Hematopoietic multipotent progenitor cell treated with erythropoietin and hydrocortisone succinate and interleukin-3 and kit ligand, for 17 days (in vitro differentiated cells): Measurements from ENCODE around the gene BDNF.
"Not testable (repeated sequence)": the region's sequence is repeated elsewhere in the genome, so short reads cannot be mapped to it uniquely, and the experiment has no call there.

Experiments used
- DNase-seq: peaks from one replicate; pipeline ENCODE4 v3.0.0-alpha.2; 2015; ENCODE audit warnings: low spot score

BDNF gene

DNA sequence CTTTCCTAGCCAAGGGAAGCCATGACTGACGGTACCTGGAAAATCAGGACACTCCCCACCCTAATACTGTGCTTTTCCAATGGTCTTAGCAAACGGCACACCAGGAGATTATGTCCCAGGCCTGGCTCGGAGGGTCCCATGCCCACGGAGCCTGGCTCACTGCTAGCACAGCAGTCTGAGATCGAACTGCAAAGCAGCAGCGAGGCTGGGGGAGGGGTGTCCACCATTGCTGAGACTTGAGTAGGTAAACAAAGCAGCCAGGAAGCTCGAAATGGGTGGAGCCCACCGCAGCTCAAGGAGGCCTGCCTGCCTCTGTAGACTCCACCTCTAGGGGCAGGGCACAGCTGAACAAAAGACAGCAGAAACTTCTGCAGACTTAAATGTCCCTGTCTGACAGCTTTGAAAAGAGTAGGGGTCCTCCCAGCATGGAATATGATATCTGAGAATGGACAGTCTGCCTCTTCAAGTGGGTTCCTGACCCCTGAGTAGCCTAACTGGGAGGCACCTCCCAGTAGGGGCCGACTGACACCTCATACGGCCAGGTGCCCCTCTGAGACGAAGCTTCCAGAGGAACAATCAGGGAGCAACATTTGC, 34.6 kb downstream of the BDNF start:
- not testable (repeated sequence) for DNase-seq

DNA sequence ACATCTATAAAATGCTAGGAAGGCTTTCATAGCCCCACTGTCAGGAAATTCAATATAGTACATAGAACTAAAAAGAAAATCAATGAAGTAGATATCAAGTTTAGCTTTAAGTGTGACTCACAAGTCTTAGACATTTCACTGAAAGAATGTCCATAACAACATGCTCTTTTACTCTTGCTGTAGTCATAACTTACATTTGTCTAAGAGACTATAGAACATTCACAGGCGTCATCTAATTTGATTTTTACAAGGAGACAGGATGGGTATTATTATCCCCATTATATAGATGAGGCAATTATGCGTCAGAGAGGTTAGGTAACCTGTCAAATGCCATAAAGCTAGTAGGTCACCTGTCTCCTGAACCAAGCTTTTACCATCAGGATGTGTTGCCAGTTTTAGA, 36.9 kb downstream of the BDNF start:
- DNase-seq, result no peak

DNA sequence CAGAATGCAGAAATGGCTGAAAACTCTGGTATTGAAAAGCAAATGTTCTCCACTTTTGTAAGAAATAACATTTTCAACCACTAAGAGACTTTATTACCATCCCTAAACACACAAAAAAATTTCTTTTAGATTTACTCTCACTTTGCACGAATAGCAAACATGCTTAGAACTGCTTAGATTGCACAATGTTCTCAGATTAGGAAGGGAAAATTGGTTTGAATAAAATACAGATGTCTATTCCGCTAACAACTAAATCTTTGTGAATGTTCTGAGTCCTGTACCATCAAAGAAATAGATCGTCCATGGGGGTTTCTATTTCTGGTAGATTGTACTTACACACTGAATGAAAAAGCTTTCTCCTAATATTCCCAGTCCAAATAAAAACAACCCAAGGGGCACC, 40.1 kb downstream of the BDNF start:
- no peak for DNase-seq

DNA sequence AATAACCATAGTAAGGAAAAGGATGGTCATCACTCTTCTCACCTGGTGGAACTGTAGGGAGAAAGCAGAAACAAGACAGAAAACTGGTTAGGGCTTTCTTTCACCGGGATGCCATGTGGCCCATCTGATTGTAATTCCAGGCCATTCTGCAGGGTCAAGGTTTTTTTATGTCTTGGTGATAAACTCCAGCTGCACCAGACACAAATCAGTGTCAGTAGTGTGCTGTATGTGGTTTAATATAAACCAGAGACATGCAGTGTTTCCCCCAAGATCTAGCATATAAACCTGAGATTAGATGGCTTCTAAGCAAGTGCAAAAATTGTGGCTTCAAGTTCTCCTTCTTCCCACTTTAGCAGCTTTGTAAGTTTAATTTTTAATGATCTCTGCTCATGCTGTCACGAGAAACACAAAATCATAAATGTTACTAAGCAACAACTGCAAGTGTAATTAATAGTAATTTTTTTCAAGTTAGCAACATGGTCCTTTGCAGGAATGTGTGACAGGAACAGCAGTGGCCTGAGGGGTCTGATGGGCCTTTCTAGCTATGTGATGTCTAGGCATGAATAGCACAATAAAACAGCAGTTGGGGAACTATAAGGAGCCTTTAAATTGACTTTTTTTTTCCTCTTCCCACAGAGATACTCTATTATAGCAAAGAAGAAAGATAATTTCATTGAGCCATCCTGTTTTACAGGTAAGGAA, 41.6 kb downstream of the BDNF start:
- no peak for DNase-seq

DNA sequence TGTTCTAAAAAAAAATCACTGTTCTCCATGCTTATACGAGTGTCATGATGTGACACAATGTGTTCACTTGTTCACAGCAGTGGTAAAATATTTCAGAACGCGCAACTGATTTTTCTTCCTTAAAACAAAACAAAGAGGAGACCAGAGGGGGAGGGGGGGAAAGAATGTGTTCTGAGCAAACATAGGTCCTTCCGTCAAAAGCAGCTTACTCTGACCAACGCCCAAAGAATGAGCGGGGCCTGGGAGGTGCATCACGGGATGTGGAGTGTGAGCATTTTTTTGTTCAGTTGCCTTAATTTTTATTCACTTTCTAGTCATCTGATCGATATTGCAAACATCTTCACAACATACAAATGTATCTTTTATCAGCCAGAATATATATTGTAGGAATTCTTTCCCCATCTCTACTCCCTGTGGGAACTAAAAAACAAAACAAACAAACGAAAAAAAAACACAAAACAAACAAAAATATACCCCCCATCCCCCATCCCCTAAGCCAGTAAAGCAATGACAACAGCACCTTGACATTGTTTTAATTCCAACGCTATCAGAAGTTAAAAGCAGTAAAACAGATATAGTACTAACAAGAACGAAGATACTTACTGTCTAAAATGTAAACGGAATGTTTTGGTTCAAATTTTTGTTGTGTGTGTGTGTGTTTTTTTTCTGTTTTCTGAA, 43.3 kb downstream of the BDNF start:
- no peak for DNase-seq

DNA sequence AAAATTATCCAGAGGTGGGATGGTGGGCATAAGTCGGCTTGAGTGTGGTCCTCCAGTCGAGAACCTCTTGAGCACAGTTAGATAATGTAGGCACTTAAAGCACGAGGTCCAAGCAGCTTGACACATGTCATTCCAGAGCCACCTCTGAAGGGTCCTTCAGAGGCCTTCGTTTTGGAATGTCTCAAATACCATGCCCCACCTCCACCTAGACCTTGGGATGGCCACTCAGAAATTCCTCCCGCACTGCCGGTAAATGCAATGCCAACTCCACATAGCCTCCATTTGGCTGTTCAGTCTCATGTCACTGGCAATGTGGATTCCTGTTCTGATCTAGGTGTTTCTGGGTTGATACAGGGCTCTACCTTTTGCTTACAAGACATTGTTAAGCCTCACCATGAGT, 43.9 kb downstream of the BDNF start:
- DNase-seq, result no peak

DNA sequence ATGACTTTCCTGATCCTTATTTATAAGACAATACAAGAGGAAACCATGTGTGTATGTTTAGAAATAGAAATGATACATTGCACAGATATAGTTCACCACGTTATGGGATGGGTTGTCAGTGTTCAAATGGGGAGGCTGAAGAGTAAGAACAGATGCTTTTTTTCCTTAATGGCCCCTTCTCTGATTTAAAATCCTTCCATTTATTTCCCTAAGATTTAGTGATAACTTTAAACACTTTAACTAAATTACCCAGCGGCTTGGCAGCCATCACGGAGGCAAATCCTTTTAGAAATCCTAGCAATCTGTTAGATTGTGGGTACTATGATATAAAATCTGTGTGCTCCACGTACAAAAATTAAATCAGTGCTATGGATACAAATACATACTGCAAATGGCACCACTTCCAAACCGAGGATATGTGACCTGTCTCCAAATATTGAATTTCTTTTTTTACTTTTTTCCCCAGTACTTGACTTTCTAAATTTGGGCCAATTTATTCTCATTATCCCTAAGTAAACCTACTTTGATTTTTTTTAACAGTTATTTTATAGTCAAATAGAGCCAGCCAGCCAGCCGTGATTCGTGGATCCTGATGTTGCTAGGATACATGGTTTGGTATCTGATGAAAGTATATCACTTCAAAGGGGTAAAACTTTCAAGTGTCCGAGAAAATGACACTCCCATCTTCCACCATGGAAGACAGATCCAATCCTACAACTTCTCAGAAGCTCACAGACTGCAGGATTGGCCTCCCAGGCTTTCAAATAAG, 46.1 kb downstream of the BDNF start:
- DNase-seq, result no peak

DNA sequence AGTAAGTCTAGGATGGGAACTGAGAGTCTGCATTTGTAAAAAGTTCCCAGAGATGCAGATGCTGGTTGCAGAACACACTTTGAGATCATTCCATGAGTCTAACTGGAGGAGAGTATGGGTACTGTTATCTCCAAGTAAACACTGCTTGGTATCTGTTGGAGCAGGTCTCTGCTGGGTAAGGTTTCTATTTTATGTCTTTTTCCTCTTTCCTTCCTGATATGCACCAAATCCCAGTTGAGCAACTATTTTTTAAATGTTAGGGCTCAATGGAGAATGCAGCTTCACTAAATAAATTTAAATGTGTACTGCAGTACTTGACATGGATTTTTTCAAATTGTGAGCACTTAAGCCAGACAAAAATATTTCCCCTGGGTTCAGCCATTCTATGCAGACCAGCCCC, 48.5 kb downstream of the BDNF start:
- DNase-seq, result no peak

DNA sequence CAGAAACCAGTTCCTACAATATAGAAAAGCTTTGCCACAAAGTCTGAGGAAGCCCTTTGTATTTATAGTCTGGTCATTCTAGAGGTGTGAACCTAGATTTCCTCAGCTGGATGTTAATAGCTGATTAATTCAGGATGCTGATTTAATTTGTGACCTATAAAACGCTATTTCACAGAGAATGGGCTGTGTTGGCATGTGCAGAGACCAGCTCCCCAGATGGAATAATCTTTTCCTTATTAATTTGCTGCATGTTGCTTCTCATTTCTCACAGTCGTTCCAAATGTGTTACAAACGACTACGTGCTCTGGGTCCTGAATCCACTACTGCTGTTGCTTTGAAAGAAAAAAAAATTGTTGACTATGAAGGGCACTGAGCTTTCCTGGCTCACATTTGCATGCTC, 49.3 kb downstream of the BDNF start:
- no peak for DNase-seq

DNA sequence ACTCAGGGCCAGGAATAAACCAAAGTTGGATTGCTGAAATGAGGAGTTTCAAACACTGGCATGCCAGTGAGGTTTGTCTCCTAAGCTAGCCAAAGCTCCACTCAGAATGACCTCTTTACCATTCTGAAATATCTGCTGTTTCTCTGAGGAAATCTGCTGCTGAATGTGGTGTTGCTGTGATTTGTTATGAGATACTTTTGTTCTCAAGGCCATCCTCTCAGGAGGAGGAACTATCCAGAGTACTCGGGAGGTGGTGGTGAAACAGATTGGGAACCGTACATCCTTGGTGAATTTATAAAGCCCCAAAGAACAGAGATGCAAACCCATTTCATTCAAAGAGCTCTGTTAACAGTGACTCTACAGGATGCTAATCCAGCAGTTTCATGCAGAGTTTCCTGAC, 50.5 kb downstream of the BDNF start:
- DNase-seq, result no peak

DNA sequence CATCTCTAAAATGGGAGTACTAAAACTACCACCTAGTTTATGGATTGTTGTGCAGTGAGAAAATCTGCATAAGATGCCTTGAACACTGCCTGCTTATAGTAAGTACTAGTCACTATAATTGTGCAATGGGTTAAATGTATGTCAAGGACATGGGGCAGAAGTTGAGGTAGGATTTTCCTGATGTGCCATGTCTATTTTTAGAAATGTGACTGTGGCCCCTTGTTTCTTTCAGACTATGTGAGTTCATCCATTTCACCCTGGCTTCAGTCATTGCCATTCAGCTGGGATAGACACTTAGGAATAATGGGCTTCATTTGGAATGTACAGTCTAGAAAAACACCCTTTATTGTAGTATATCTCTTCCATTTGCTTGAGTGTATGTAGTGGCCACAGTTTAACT, 51.4 kb downstream of the BDNF start:
- DNase-seq, result no peak

DNA sequence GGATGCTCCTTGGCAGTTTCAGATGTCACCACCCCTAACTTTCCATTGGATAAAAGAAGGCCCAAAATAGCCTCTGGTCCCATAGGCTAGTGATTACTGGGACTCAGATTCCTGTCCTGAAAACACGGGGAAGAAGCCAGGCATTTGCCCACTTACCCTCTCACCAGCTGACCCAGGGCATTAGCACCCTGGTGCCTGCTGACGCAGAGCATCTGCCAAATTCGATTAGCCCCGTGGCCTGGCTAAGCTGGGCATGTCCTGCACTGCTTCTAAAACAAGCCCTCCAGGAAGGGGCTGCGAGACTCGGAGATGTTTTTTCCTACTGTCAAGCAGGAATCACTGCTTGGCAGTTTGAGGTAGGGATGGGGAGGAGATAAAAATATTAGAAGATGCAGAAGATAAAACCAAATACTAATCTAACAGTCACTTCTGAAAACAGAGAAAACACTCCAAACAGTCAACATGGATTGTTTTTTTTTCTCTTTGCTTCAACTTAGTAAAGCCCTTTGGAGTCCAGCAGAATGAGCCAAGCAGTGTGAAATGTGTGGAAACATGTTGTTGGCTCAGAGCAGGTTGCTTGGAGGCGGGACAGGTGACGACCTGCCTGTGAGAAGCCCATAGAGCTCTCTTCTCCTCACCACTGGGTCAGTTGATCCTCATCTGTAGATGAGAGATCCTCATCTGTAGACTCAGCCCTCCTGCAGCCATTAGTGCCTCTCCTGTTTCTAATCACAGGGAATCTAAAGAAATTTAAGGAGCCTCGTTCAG, 54.0 kb downstream of the BDNF start:
- DNase-seq, result no peak

DNA sequence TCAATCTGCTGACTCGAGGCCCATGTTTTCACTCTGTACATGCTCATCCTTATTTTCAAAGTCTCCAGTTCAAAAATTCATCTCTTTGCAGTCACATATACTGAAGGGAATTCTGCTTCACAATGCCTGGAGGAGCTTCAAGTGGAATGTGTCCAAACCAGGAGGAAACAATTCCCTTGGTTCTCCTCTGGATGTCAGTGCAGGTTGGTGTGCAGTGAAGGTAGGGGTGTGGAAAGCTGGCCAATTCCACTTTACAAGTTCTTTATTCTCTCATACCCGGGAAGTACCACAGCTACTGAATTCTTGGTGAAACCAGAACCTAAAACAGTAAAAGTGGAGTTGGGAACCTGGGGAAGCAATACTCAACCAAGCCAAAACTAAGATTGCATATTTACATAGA, 57.3 kb downstream of the BDNF start:
- DNase-seq, result no peak

DNA sequence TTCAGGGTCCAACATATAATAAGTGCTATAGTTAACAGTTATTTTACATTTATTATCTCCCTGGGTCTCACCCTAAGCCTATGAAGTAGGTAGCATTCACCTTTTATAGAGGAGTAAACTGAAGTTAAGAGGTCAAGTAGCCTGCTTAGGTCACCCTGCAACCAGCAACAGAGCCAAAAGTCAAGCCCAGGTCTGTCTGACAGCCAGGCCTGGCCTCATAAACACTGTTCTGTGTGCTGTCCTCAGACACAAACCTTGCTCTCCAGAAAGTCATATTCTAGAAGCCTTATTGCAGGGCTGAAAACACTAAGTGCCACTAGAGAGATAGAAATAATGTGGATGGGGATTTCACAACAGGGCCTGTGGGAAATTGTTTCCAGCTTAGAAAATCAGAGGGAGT, 59.3 kb downstream of the BDNF start:
- DNase-seq, result no peak

DNA sequence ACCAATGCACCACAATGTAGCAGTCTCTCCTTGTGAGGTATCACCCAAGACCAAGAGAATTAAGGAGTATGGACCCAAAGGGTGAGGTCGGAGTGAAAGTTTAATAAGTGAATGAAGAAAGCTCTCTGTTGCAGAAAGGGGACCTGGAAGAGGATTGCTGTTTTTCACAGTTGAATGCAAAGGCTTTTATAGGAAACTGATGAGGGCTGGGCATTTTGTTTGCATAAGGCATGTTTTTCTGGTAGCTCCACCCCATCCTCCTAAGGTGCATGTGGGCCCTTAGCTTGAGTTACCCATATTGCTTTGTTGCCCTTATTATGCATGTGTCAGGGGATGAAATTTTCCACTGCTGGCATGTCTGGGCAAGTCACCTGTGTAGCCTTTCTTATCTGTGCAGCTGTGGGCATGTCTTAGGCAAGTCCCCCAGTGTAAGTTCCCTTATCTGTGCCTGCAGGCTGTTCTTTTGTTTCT, 64.7 kb downstream of the BDNF start:
- DNase-seq, result no peak

DNA sequence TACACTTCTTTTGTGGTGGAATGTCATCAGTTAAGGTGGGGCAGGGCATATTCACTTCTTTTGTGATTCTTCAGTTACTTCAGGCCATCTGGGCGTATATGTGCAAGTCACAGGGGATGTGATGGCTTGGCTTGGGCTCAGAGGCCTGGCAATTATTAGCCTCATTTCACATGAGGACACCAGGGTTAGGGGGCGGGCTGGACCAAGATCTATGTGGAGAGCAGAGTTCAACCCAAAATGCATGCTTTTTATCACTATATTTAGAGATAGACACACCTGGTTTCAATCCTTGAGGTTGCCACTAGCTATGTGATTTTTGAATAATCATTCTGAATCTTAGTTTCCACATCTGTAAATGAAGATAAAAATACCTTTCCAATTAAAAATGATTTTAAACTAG, 65.5 kb downstream of the BDNF start:
- DNase-seq, result not testable (repeated sequence)

DNA sequence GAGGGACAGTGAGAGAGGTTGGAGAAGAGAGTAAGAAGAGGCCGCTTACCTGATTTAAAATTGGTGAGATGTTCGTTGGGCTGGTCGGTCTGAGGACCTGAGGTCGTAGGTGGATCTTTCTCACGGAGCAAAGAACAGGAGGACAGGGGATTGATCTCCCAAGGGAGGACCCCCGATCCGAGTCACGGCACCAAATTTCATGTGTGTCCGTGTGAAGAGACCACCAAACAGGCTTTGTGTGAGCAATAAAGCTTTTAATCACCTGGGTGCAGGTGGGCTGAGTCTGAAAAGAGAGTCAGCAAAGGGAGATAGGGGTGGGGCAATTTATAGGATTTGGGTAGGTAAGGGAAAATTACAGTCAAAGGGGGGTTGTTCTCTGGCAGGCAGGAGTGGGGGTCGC, 66.0 kb downstream of the BDNF start:
- not testable (repeated sequence) for DNase-seq

DNA sequence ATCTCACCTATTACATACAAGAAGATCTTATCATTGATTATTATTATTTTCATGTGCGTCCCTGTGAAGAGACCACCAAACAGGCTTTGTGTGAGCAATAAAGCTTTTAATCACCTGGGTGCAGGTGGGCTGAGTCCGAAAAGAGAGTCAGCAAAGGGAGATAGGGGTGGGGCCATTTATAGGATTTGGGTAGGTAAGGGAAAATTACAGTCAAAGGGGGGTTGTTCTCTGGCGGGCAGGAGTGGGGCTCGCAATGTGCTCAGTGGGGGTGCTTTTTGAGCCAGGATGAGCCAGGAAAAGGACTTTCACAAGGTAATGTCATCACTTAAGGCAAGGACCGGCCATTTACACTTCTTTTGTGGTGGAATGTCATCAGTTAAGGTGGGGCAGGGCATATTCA, 71.2 kb downstream of the BDNF start:
- DNase-seq, result not testable (repeated sequence)

DNA sequence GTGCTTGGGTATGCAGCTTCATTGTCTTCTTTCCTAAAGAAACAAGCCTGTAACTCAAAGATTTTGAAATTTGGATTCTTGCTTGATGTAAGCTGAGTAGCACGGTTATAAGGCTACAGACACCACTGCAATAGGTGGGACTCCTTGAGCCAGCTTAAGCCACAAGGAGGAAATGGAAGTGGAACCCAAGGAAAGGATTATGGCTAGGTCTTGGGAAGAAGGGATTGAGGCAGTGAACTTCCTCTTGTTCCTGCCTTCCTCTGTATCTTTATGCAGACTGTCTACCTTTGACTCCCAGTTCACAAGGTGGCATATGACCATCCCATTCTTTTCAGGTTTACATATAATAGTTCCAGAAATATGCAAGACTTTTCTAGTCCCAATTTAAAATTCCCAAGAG, 72.3 kb downstream of the BDNF start:
- DNase-seq, result no peak

DNA sequence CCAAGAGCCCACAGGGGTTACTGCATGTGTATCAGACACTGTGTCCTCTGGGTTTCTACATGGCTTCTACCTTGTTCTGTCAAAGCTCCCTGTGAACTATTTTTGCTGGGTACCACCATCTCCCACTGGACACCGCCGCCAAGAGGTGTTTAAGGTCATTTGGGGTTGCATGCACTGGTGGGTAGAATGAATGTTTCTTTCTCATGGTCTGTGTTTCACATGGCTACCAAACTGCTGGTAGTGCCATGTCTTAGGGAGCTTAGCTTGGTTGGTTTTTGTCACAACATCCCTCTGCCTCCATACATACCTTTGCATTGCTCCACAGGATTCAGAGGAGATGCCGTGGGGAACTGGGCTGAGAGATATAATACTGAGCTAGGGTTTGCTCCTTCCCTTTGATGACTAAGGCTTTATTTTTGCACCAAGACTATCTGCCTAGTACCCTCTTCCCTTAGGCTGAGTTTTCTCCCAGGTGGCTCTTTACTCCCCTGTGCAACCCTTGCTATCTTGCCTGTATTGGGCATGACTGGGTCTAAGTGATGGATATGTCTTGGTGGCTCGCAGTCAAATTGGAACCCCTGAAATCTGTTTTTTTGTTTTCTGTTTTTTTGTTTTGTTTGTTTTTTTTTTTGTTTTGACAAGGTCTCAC, 73.2 kb downstream of the BDNF start:
- DNase-seq, result no peak

DNA sequence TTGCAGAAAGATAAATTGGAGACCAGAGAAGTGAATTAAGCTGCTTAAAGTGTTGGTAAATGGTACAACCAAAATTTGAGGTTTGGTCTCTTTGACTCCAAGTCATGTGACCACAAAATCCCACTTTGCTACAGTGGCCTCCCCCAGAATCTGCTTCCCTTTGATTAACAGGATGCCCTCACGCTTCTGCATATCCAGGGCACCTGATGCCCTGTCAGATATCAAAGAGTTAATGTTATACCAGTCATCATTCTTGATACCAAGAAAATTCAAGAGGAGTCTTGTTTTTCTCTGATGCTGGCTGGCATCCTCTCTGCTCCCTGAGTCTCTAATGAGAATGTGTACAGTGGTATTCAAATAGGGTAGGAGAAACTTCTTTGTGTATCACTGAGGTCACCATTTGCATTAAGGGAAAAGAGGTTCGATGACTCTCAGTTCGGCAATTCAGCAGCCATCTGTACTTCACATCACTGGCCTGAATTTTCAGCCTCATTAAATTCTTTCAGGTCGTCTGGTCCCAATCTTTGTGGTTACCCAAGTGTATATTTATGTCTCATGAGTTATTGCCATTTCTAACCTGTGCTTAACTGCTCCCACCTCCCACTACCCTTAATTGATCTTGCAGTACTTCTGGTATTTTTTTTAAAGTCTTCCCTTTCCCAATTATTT, 73.9 kb downstream of the BDNF start:
- no peak for DNase-seq
